CD14-positive monocyte (primary cell): ENCODE data around the gene CHRNA9. TPM values are rescaled to one million over a fixed set of nuclear protein-coding genes. Genes with fewer than 3 reads are reported as not detected.

Experiments
- DNase-seq, 3 donors: peaks; one replicate each; pipeline ENCODE4 v3.0.0-alpha.2; 2011 to 2022
- H2AFZ ChIP-seq: 2 replicates; pipeline ENCODE4 v1.6.0; 2012; ENCODE audit warnings: mild to moderate bottlenecking, low read depth, low read length, inconsistent platforms; ENCODE audit not compliant: insufficient read depth, poor library complexity, severe bottlenecking
- H3K27ac ChIP-seq, 2 donors: 1 replicate in 1 of 2; 2 replicates in 1 of 2; pipeline ENCODE4 v1.5.1; 2012 to 2013; ENCODE audit warnings: low read length in 2 of 2, control low read depth in 1 of 2, inconsistent platforms in 1 of 2, low read depth in 1 of 2, mild to moderate bottlenecking in 1 of 2
- H3K27me3 ChIP-seq, 2 donors: one replicate each; pipeline versions ENCODE4 v1.6.0 to v1.6.1; 2011 to 2013; ENCODE audit warnings: low read length in 2 of 2; ENCODE audit not compliant: control insufficient read depth in 2 of 2, insufficient read depth in 2 of 2
- H3K36me3 ChIP-seq, 2 donors: replicated peaks in 1 of 2; 1 replicate in 1 of 2; 2 replicates in 1 of 2; pipeline versions ENCODE4 v1.5.1 to v1.6.1; 2012 to 2013; ENCODE audit warnings: low read length in 2 of 2, control low read depth in 1 of 2, inconsistent platforms in 1 of 2, mild to moderate bottlenecking in 1 of 2; ENCODE audit not compliant: insufficient read depth in 2 of 2, control insufficient read depth in 1 of 2
- H3K4me1 ChIP-seq, 2 donors: 1 replicate in 1 of 2; 2 replicates in 1 of 2; pipeline versions ENCODE4 v1.5.1 to v1.6.1; 2012 to 2013; ENCODE audit warnings: low read length in 2 of 2, control low read depth in 1 of 2, inconsistent platforms in 1 of 2, mild to moderate bottlenecking in 1 of 2, moderate library complexity in 1 of 2; ENCODE audit not compliant: insufficient read depth in 2 of 2, control insufficient read depth in 1 of 2
- H3K4me2 ChIP-seq: replicated peaks from 2 replicates; pipeline ENCODE3; 2012; ENCODE audit warnings: low read length, moderate library complexity, mild to moderate bottlenecking; ENCODE audit not compliant: poor library complexity, severe bottlenecking; ENCODE audit errors: extremely low read depth
- H3K4me3 ChIP-seq, 3 experiments: fragments of 200-600 bp in 1 of 3; sonication (generic) in 1 of 3; replicated peaks in 1 of 3; 1 replicate in 2 of 3; 2 replicates in 1 of 3; pipeline ENCODE4 v1.5.1; 2011 to 2013; ENCODE audit warnings: low read length in 3 of 3, mild to moderate bottlenecking in 3 of 3, control low read depth in 2 of 3, low read depth in 2 of 3, inconsistent platforms in 1 of 3, moderate library complexity in 1 of 3
- H3K79me2 ChIP-seq: 2 replicates; pipeline ENCODE4 v1.6.0; 2012; ENCODE audit warnings: mild to moderate bottlenecking, control low read depth, inconsistent platforms, low read length, moderate library complexity; ENCODE audit not compliant: insufficient read depth
- H3K9ac ChIP-seq: 2 replicates; pipeline ENCODE4 v1.6.0; 2017; ENCODE audit warnings: low read length, mild to moderate bottlenecking; ENCODE audit not compliant: insufficient read depth, poor library complexity, severe bottlenecking
- H3K9me3 ChIP-seq, 2 donors: replicated peaks in 1 of 2; 1 replicate in 1 of 2; 2 replicates in 1 of 2; pipeline versions ENCODE4 v1.5.1 to v1.6.1; 2012 to 2013; ENCODE audit warnings: low read length in 2 of 2, control low read depth in 1 of 2; ENCODE audit not compliant: control insufficient read depth in 1 of 2, insufficient read depth in 1 of 2
- H4K20me1 ChIP-seq: 2 replicates; pipeline ENCODE4 v1.6.0; 2012; ENCODE audit warnings: mild to moderate bottlenecking, low read length, control low read depth, moderate library complexity; ENCODE audit not compliant: insufficient read depth
- H3K27ac Mint-ChIP-seq, 7 donors: one replicate each; pipeline ENCODE4 v1.8.0; 2020; ENCODE audit warnings: mild to moderate bottlenecking in 7 of 7, mixed read lengths in 7 of 7, moderate library complexity in 6 of 7, inconsistent platforms in 2 of 7
- H3K27me3 Mint-ChIP-seq, 3 donors: one replicate each; pipeline ENCODE4 v1.8.0; 2021 to 2022; ENCODE audit warnings: low read depth in 3 of 3, mild to moderate bottlenecking in 3 of 3, mixed read lengths in 3 of 3, moderate library complexity in 3 of 3, inconsistent platforms in 1 of 3
- H3K36me3 Mint-ChIP-seq, 2 donors: one replicate each; pipeline ENCODE4 v1.8.0; 2020; ENCODE audit warnings: mixed read lengths in 2 of 2, inconsistent platforms in 1 of 2, mild to moderate bottlenecking in 1 of 2
- H3K4me1 Mint-ChIP-seq: one replicate; pipeline ENCODE4 v1.8.0; 2020; ENCODE audit warnings: mild to moderate bottlenecking, mixed read lengths
- H3K4me3 Mint-ChIP-seq, 2 donors: one replicate each; pipeline ENCODE4 v1.8.0; 2020; ENCODE audit warnings: mild to moderate bottlenecking in 2 of 2, mixed read lengths in 2 of 2, moderate library complexity in 1 of 2
- H3K9me3 Mint-ChIP-seq, 7 donors: one replicate each; pipeline ENCODE4 v1.8.0; 2020 to 2022; ENCODE audit warnings: mixed read lengths in 7 of 7, mild to moderate bottlenecking in 6 of 7, moderate library complexity in 6 of 7, inconsistent platforms in 2 of 7
- CTCF ChIP-seq: fragments of 200-600 bp; IDR thresholded peaks from one replicate; pipeline ENCODE4 v1.8.0; 2022; ENCODE audit warnings: antibody characterized with exemption, mild to moderate bottlenecking
- WGBS: methylation state at CpG from one replicate; pipeline ENCODE4 v1.1.5; 2013; ENCODE audit warnings: missing lambda C conversion rate; ENCODE audit not compliant: insufficient coverage; 5-methylcytosine and 5-hydroxymethylcytosine counted together
- intact Hi-C, 2 donors: fragments of 100-400 bp; cut with micrococcal nuclease; formaldehyde crosslinking; loops; one replicate each; pipeline versions ENCODE4 v1.15.0 to v1.15.1; 2023
- polyA plus RNA-seq, 3 donors: library from polyadenylated mRNA; depleted of rRNA in 1 of 3; unstranded in 2 of 3; stranded (reverse) in 1 of 3; fragments of 300-500 nt in 2 of 3; fragments of >200 nt in 1 of 3; fragmentation: Illumina TruSeq in 2 of 3; gene quantifications; 1 replicate in 2 of 3; 2 replicates in 1 of 3; pipeline ENCODE4 v1.2.3, GENCODE V29; 2012 to 2021

The CHRNA9 gene
- polyA plus RNA-seq, 3 donors, result not detected

- no peak overlapping the region for H3K27ac Mint-ChIP-seq
- DNase-seq, result no peak
- no peaks in the 10 kb centered on the region for H3K9me3 ChIP-seq
- no peaks in the 10 kb centered on the region for H3K79me2 ChIP-seq
- intact Hi-C loops, result no loop called here
- H2AFZ ChIP-seq, result no peak overlapping the region
- no peak overlapping the region for H3K4me3 Mint-ChIP-seq
- H4K20me1 ChIP-seq, result no peaks in the 10 kb centered on the region
- no peak overlapping the region for H3K4me3 ChIP-seq
- TF ChIP-seq CTCF, result no peak
- peaks cover 0 to 3% (median 0%) of the 10 kb centered on the region in 7 donors for H3K9me3 Mint-ChIP-seq
- H3K36me3 Mint-ChIP-seq, result no peaks in the 10 kb centered on the region
- no peak overlapping the region for H3K4me2 ChIP-seq
- H3K4me1 Mint-ChIP-seq, result no peaks in the 10 kb centered on the region
- WGBS, result no CpG with 5 or more reads among the region's 5 CpGs
- H3K27me3 Mint-ChIP-seq, result peaks cover 0 to 2% (median 1%) of the 10 kb centered on the region in 3 donors
- H3K9ac ChIP-seq, result no peak overlapping the region
- H3K27ac ChIP-seq, result no peak overlapping the region
- no peaks in the 10 kb centered on the region for H3K27me3 ChIP-seq
- H3K4me1 ChIP-seq, result no peaks in the 10 kb centered on the region
- H3K36me3 ChIP-seq, result no peaks in the 10 kb centered on the region
Measured at GRCh38 chr4:40355131-40355530, 20.0 kb downstream of the CHRNA9 start.

GRCh38 chr4:40357738-40358137 is 22.6 kb downstream of the CHRNA9 start:
- no peaks in the 10 kb centered on the region for H4K20me1 ChIP-seq
- TF ChIP-seq CTCF, result no peak
- H3K4me3 Mint-ChIP-seq, result no peak overlapping the region
- H3K27me3 ChIP-seq, result no peaks in the 10 kb centered on the region
- H3K4me2 ChIP-seq, result no peak overlapping the region
- intact Hi-C loops, result no loop called here
- no peaks in the 10 kb centered on the region for H3K9me3 ChIP-seq
- no peak for DNase-seq
- H3K4me3 ChIP-seq, result no peak overlapping the region
- no peaks in the 10 kb centered on the region for H3K36me3 Mint-ChIP-seq
- peaks cover 0 to 2% (median 1%) of the 10 kb centered on the region in 3 donors for H3K27me3 Mint-ChIP-seq
- no peaks in the 10 kb centered on the region for H3K36me3 ChIP-seq
- H3K79me2 ChIP-seq, result no peaks in the 10 kb centered on the region
- peaks cover 3 to 17% (median 13%) of the 10 kb centered on the region in 7 donors for H3K9me3 Mint-ChIP-seq
- no peak overlapping the region for H2AFZ ChIP-seq
- H3K4me1 Mint-ChIP-seq, result no peaks in the 10 kb centered on the region
- no peaks in the 10 kb centered on the region for H3K4me1 ChIP-seq
- H3K9ac ChIP-seq, result no peak overlapping the region
- no peak overlapping the region for H3K27ac Mint-ChIP-seq
- no CpG with 5 or more reads among the region's 5 CpGs for WGBS
- H3K27ac ChIP-seq, result no peak overlapping the region
